Upper lobe of left lung (tissue), 4 donors: ENCODE data around the gene PLEKHA5.

ENCODE experiments used
- EP300 ChIP-seq, 4 donors: sonication (generic); formaldehyde crosslinking; IDR thresholded peaks; one replicate each; pipeline ENCODE4 v1.5.1; 2017; ENCODE audit warnings: antibody characterized with exemption in 4 of 4, control low read depth in 2 of 4
- TF ChIP-seq, protein P1 (sequence below), 6 experiments: fragments of 450-650 bp in 4 of 6; fragments of 200-600 bp in 2 of 6; sonication (generic) in 2 of 6; IDR thresholded peaks; one replicate each; pipeline ENCODE4 v1.5.1; 2016 to 2019; ENCODE audit warnings: antibody characterized with exemption in 6 of 6

DNA sequence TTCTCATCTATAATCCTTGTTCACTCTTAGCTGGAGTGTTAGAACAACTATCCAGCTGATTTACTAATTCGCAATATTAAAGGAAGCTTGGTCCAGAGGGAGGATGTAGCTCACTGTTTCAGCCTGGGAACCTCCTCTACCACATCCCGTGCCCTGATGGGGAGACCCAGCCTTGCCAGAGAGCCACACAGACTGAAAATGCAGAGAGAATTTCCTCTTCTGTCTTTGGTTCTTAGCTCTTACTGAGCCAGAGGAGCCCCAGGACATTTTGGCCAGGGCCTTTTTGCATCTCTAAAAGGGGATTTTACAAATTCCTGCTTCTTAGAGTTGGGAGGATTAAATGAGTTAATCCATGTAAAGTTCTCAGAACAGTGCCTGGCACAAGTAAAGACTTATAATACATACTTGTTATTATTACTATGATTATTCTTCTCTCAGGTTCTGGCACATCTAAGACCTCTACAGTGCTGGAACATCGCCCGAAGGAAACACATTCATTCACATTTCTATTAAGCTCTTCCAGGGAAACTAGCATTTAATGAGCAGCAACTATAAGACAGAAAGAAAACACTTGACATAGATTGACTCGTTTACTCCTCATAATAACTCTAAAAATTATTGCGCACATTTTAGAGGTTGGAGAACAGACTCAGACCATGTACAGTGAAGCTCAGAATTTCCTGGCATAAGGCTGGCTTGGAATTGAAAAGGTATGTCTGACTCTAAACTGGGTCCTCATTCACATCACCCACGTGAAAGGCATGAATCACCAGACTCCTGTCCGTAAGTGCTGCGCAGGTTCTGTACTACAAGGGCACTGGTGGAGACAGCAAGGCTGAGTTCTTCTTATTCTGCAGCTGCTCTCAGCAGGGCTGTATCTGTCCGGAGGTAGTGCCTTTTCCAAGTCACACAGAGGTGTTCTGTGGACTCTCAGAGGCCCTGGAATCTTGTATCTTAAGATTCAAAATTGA lies 282.0 kb downstream of the PLEKHA5 start:
- no peak for TF ChIP-seq EP300 (IDR thresholded peaks at IDR 0.05)
- TF ChIP-seq, protein P1, sequence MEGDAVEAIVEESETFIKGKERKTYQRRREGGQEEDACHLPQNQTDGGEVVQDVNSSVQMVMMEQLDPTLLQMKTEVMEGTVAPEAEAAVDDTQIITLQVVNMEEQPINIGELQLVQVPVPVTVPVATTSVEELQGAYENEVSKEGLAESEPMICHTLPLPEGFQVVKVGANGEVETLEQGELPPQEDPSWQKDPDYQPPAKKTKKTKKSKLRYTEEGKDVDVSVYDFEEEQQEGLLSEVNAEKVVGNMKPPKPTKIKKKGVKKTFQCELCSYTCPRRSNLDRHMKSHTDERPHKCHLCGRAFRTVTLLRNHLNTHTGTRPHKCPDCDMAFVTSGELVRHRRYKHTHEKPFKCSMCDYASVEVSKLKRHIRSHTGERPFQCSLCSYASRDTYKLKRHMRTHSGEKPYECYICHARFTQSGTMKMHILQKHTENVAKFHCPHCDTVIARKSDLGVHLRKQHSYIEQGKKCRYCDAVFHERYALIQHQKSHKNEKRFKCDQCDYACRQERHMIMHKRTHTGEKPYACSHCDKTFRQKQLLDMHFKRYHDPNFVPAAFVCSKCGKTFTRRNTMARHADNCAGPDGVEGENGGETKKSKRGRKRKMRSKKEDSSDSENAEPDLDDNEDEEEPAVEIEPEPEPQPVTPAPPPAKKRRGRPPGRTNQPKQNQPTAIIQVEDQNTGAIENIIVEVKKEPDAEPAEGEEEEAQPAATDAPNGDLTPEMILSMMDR (IDR thresholded peaks at IDR 0.05), result no peak
